Activated naive CD4-positive, alpha-beta T cell treated with anti-CD3 and anti-CD28 coated beads, Interleukin-2, amount 10 ng/mL, durations not matched to agents 7 days and 5 days (primary cell): Measurements from ENCODE around the gene FKBP7.
"Not testable (repeated sequence)": the region's sequence is repeated elsewhere in the genome, so short reads cannot be mapped to it uniquely, and the experiment has no call there.

Source experiments
- CTCF ChIA-PET: fragments of 350-600 bp; sonication (Branson Sonifier 250); formaldehyde crosslinking; loops from one replicate; lab custom pipeline; 2021; ENCODE audit warnings: antibody characterized with exemption; lab: Charles Lee
- DNase-seq: peaks from one replicate; pipeline ENCODE4 v3.0.0-alpha.2; 2020
- H3K27ac Mint-ChIP-seq: one replicate; pipeline ENCODE4 v1.8.0; 2021; ENCODE audit warnings: mild to moderate bottlenecking, moderate library complexity, mixed read lengths
- H3K27me3 Mint-ChIP-seq: one replicate; pipeline ENCODE4 v1.8.0; 2021; ENCODE audit warnings: mild to moderate bottlenecking, mixed read lengths
- H3K36me3 Mint-ChIP-seq: one replicate; pipeline ENCODE4 v1.8.0; 2021; ENCODE audit warnings: mixed read lengths
- H3K4me1 Mint-ChIP-seq: one replicate; pipeline ENCODE4 v1.8.0; 2021; ENCODE audit warnings: mixed read lengths
- H3K4me3 Mint-ChIP-seq: one replicate; pipeline ENCODE4 v1.8.0; 2021; ENCODE audit warnings: mild to moderate bottlenecking, moderate library complexity, mixed read lengths
- H3K9me3 Mint-ChIP-seq: one replicate; pipeline ENCODE4 v1.8.0; 2021; ENCODE audit warnings: mixed read lengths

Gene FKBP7

GRCh38 chr2:178478439-178479274 lies at the start of gene FKBP7:
TSS of gene FKBP7 (minus strand) at chr2:178478600. CDS start at chr2:178478499, 101 bp downstream.
- peak; percentile 88 for DNase-seq
- no peaks in the 10 kb centered on the region for H3K9me3 Mint-ChIP-seq
- H3K27me3 Mint-ChIP-seq = no peaks in the 10 kb centered on the region
- CTCF ChIA-PET = interaction anchor here (1.1 to 1.7 kb wide), 2 partner anchors 28 to 44 kb away, joined by 3 to 6 read pairs; no protein-coding TSS in a partner anchor
- H3K4me1 Mint-ChIP-seq = peaks cover 43% of the 10 kb centered on the region
- H3K27ac Mint-ChIP-seq = peak within 1 kb of the TSS; percentile 99
- H3K4me3 Mint-ChIP-seq = peak within 1 kb of the TSS; percentile 94
- H3K36me3 Mint-ChIP-seq = peaks cover 3% of the 10 kb centered on the region

- DNase-seq = no peak
- Mint-ChIP-seq H3K9me3 (no peaks in the 10 kb centered on the region), H3K27ac (no peak overlapping the region), H3K4me1 (peaks cover 39% of the 10 kb centered on the region), H3K36me3 (peaks cover 33% of the 10 kb centered on the region), H3K4me3 (no peak overlapping the region), H3K27me3 (no peaks in the 10 kb centered on the region)
- CTCF ChIA-PET = interaction anchor here (0.8 to 0.9 kb wide), 2 partner anchors 10 to 26 kb away, joined by 3 read pairs; no protein-coding TSS in a partner anchor
Observed at GRCh38 chr2:178527592-178527991, 49.2 kb upstream of the FKBP7 start.

- CTCF ChIA-PET = no interaction called here
- DNase-seq = no peak
- no peaks in the 10 kb centered on the region for H3K9me3 Mint-ChIP-seq
- no peak overlapping the region for H3K27ac Mint-ChIP-seq
- H3K4me1 Mint-ChIP-seq = peaks cover 44% of the 10 kb centered on the region
- H3K4me3 Mint-ChIP-seq = no peak overlapping the region
- H3K27me3 Mint-ChIP-seq = no peaks in the 10 kb centered on the region
- H3K36me3 Mint-ChIP-seq = peaks cover 21% of the 10 kb centered on the region
Observed at GRCh38 chr2:178526256-178526655, 47.9 kb upstream of the FKBP7 start.

- CTCF ChIA-PET = interaction anchor here (0.6 kb wide), 1 partner anchor 18 kb away, joined by 3 read pairs; no protein-coding TSS in a partner anchor
- peaks cover 15% of the 10 kb centered on the region for H3K36me3 Mint-ChIP-seq
- not testable (repeated sequence) for DNase-seq, H3K27me3 Mint-ChIP-seq, H3K9me3 Mint-ChIP-seq, H3K27ac Mint-ChIP-seq, H3K4me3 Mint-ChIP-seq
- peaks cover 39% of the 10 kb centered on the region for H3K4me1 Mint-ChIP-seq
Observed at GRCh38 chr2:178525460-178525859, 47.1 kb upstream of the FKBP7 start.

GRCh38 chr2:178525010-178525409 lies 46.6 kb upstream of the FKBP7 start:
- not testable (repeated sequence) for DNase-seq, H3K27ac Mint-ChIP-seq, H3K4me3 Mint-ChIP-seq, H3K27me3 Mint-ChIP-seq, H3K9me3 Mint-ChIP-seq
- CTCF ChIA-PET = interaction anchor here (0.6 kb wide), 1 partner anchor 17 kb away, joined by 3 read pairs; no protein-coding TSS in a partner anchor
- Mint-ChIP-seq H3K36me3 (peaks cover 15% of the 10 kb centered on the region), H3K4me1 (peaks cover 37% of the 10 kb centered on the region)

- peak overlapping the region; percentile 87 for H3K4me3 Mint-ChIP-seq
- H3K27me3 Mint-ChIP-seq = no peaks in the 10 kb centered on the region
- H3K36me3 Mint-ChIP-seq = peaks cover 10% of the 10 kb centered on the region
- DNase-seq = no peak
- H3K27ac Mint-ChIP-seq = peak overlapping the region; percentile 82
- H3K9me3 Mint-ChIP-seq = no peaks in the 10 kb centered on the region
- CTCF ChIA-PET = interaction anchor here (0.6 to 2.4 kb wide), 4 partner anchors 11 to 571 kb away, joined by 3 to 6 read pairs (median 4); partner anchors contain the start of gene PLEKHA3
- H3K4me1 Mint-ChIP-seq = peaks cover 37% of the 10 kb centered on the region
Observed at GRCh38 chr2:178523596-178524134, 45.3 kb upstream of the FKBP7 start.

- H3K27me3 Mint-ChIP-seq = no peaks in the 10 kb centered on the region
- peak overlapping the region; percentile 82 for H3K27ac Mint-ChIP-seq
- CTCF ChIA-PET = interaction anchor here (0.6 to 2.4 kb wide), 6 partner anchors 12 to 108 kb away, joined by 3 to 6 read pairs (median 4); partner anchors contain the start of genes PJVK, PLEKHA3 and PRKRA
Observed at GRCh38 chr2:178522950-178523595, 44.7 kb upstream of the FKBP7 start.

GRCh38 chr2:178521304-178522150 lies 43.1 kb upstream of the FKBP7 start:
- Mint-ChIP-seq H3K4me3 (no peak overlapping the region), H3K27ac (no peak overlapping the region), H3K36me3 (peaks cover 23% of the 10 kb centered on the region), H3K9me3 (no peaks in the 10 kb centered on the region), H3K4me1 (peaks cover 37% of the 10 kb centered on the region), H3K27me3 (no peaks in the 10 kb centered on the region)
- no peak for DNase-seq
- CTCF ChIA-PET = interaction anchor here (1.5 to 2.4 kb wide), 3 partner anchors 13 to 107 kb away, joined by 3 to 6 read pairs (median 5); partner anchors contain the start of gene PLEKHA3

More at GRCh38 chr2:178522950-178523595, 44.7 kb upstream of the FKBP7 start:
- H3K4me3 Mint-ChIP-seq = peak overlapping the region; percentile 87
- H3K9me3 Mint-ChIP-seq = no peaks in the 10 kb centered on the region
- peak; percentile 89 for DNase-seq
- peaks cover 37% of the 10 kb centered on the region for H3K4me1 Mint-ChIP-seq
- H3K36me3 Mint-ChIP-seq = peaks cover 13% of the 10 kb centered on the region

- no peaks in the 10 kb centered on the region for H3K9me3 Mint-ChIP-seq
Observed at GRCh38 chr2:178517496-178517895, 39.1 kb upstream of the FKBP7 start.

GRCh38 chr2:178514664-178515063 lies 36.3 kb upstream of the FKBP7 start:
- CTCF ChIA-PET = no interaction called here

More at GRCh38 chr2:178517496-178517895, 39.1 kb upstream of the FKBP7 start:
- Mint-ChIP-seq H3K27ac (no peak overlapping the region), H3K27me3 (no peaks in the 10 kb centered on the region), H3K4me3 (no peak overlapping the region), H3K4me1 (peaks cover 24% of the 10 kb centered on the region), H3K36me3 (peaks cover 32% of the 10 kb centered on the region)
- CTCF ChIA-PET = interaction anchor here (1.2 kb wide), 1 partner anchor 10 kb away, joined by 3 read pairs; no protein-coding TSS in a partner anchor
- no peak for DNase-seq

GRCh38 chr2:178513876-178514275 lies 35.5 kb upstream of the FKBP7 start:
- Mint-ChIP-seq H3K4me1 (peaks cover 14% of the 10 kb centered on the region), H3K9me3 (no peaks in the 10 kb centered on the region), H3K4me3 (no peak overlapping the region), H3K36me3 (peaks cover 42% of the 10 kb centered on the region), H3K27me3 (no peaks in the 10 kb centered on the region), H3K27ac (no peak overlapping the region)
- CTCF ChIA-PET = no interaction called here
- DNase-seq = no peak

More at GRCh38 chr2:178514664-178515063, 36.3 kb upstream of the FKBP7 start:
- Mint-ChIP-seq H3K4me1 (peaks cover 14% of the 10 kb centered on the region), H3K36me3 (peaks cover 39% of the 10 kb centered on the region), H3K27me3 (no peaks in the 10 kb centered on the region), H3K9me3 (no peaks in the 10 kb centered on the region), H3K4me3 (no peak overlapping the region), H3K27ac (peak overlapping the region; percentile 62)
- no peak for DNase-seq

- H3K4me1 Mint-ChIP-seq = peaks cover 18% of the 10 kb centered on the region
- no peaks in the 10 kb centered on the region for H3K27me3 Mint-ChIP-seq
- H3K9me3 Mint-ChIP-seq = no peaks in the 10 kb centered on the region
- H3K27ac Mint-ChIP-seq = no peak overlapping the region
- CTCF ChIA-PET = interaction anchor here (0.6 to 0.7 kb wide), 2 partner anchors 25 to 27 kb away, joined by 3 read pairs; no protein-coding TSS in a partner anchor
- H3K36me3 Mint-ChIP-seq = peaks cover 39% of the 10 kb centered on the region
- H3K4me3 Mint-ChIP-seq = no peak overlapping the region
- DNase-seq = no peak
Observed at GRCh38 chr2:178512484-178512883, 34.1 kb upstream of the FKBP7 start.

GRCh38 chr2:178510384-178510783 lies 32.0 kb upstream of the FKBP7 start:
- Mint-ChIP-seq H3K36me3 (peaks cover 40% of the 10 kb centered on the region), H3K27ac (no peak overlapping the region), H3K4me1 (peaks cover 18% of the 10 kb centered on the region), H3K9me3 (no peaks in the 10 kb centered on the region), H3K4me3 (no peak overlapping the region), H3K27me3 (no peaks in the 10 kb centered on the region)
- CTCF ChIA-PET = no interaction called here
- no peak for DNase-seq
